DOHH2 (cell line): ENCODE results near the gene CYTH3.

Experiments
- EZH2phosphoT487 ChIP-seq: fragments of 200-600 bp; sonication (generic); IDR thresholded peaks from 2 replicates; pipeline ENCODE4 v1.6.1; 2017; ENCODE audit warnings: borderline replicate concordance, mild to moderate bottlenecking, antibody characterized with exemption, low read length, moderate library complexity, mixed read lengths
- TF ChIP-seq, protein P1 (sequence below): fragments of 200-600 bp; sonication (generic); IDR thresholded peaks from one replicate; pipeline ENCODE4 v1.5.1; 2014; ENCODE audit warnings: antibody characterized with exemption, mild to moderate bottlenecking, low read depth, low read length; ENCODE audit not compliant: poor library complexity, severe bottlenecking

DNA sequence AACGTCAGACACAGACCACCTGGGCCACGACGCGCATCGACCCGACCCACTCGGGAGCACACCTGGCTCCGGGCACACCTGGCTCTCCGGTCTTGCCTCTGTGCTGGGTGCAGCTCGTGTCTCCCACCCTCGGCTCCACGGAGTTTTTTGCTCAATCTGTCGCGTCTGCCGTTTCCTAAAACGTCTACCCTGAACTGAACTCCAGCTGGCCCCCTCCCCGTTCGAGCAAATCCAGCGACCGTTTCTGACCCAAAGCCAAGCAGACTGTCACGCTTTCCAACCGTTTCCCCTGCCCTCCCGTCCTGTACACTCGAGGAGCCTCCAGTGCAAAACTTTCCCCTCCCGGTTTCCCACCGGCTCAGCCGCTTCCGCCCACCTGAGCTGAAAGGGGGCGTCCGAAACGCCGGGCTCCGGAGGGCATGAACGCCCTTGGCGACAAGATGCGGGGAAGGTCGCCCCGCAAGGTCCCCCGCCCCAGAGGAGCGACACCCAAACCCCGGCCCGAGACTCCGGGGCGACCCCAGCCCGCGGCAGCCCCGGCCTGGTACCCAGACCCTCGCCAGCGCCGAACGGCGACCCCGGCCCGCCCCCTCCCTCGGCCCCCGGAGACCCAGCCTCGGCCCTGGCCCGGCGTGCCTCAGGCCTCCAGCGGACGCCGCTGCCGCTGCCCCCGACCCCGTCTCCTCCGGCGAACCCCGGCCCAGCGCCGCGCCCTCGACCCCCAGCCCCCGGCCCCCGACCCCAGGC lies 557 bp downstream of the CYTH3 start:
- TF ChIP-seq, protein P1, sequence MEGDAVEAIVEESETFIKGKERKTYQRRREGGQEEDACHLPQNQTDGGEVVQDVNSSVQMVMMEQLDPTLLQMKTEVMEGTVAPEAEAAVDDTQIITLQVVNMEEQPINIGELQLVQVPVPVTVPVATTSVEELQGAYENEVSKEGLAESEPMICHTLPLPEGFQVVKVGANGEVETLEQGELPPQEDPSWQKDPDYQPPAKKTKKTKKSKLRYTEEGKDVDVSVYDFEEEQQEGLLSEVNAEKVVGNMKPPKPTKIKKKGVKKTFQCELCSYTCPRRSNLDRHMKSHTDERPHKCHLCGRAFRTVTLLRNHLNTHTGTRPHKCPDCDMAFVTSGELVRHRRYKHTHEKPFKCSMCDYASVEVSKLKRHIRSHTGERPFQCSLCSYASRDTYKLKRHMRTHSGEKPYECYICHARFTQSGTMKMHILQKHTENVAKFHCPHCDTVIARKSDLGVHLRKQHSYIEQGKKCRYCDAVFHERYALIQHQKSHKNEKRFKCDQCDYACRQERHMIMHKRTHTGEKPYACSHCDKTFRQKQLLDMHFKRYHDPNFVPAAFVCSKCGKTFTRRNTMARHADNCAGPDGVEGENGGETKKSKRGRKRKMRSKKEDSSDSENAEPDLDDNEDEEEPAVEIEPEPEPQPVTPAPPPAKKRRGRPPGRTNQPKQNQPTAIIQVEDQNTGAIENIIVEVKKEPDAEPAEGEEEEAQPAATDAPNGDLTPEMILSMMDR: no peak
- TF ChIP-seq EZH2phosphoT487: no peak
